Testis (tissue), 2 donors: ENCODE results near the gene SMIM5.

Experiments used
- CTCF ChIP-seq, 3 experiments: fragments of 450-650 bp in 2 of 3; fragments of 200-600 bp in 1 of 3; sonication (generic) in 1 of 3; IDR thresholded peaks; one replicate each; pipeline ENCODE4 v1.5.1; 2016 to 2019; ENCODE audit warnings: antibody characterized with exemption in 3 of 3, mild to moderate bottlenecking in 2 of 3, moderate library complexity in 1 of 3
- POLR2A ChIP-seq: fragments of 450-650 bp; IDR thresholded peaks from one replicate; pipeline ENCODE4 v1.6.1; 2017; ENCODE audit warnings: antibody characterized with exemption, mild to moderate bottlenecking, moderate library complexity

- TF ChIP-seq CTCF (IDR thresholded peaks at IDR 0.05) (no peak), POLR2A (no peak)
Measured at GRCh38 chr17:75652341-75652740, 19.1 kb downstream of the SMIM5 start.
